Endometrial microvascular endothelial cells (primary cell): ENCODE measurements around the gene ADARB2. TPM values are rescaled to one million over a fixed set of nuclear protein-coding genes. Genes with fewer than 3 reads are reported as not detected.
"Not testable (repeated sequence)": the region's sequence is repeated elsewhere in the genome, so short reads cannot be mapped to it uniquely, and the experiment has no call there.

Experiments
- in situ Hi-C: cut with HindIII; loops from 2 replicates; pipeline ENCODE4 v1.10.0; 2017; ENCODE audit warnings: low sequenced_read_pairs, low pct_unique_long_range_greater_than_20kb; ENCODE audit errors: inconsistent ontology term
- total RNA-seq: library from RNA; depleted of rRNA; stranded (reverse); fragments of >200 nt; gene quantifications from one replicate; pipeline ENCODE4 v1.2.3, GENCODE V29; 2015; ENCODE audit errors: inconsistent ontology term

The ADARB2 gene
- total RNA-seq, 1 donor from 2014 or later = not detected

- in situ Hi-C loops = no loop called here
Observed at GRCh38 chr10:1475771-1476454, 261.4 kb downstream of the ADARB2 start.

GRCh38 chr10:1475098-1475591 lies 262.2 kb downstream of the ADARB2 start:
- in situ Hi-C loops = no loop called here

- in situ Hi-C loops = no loop called here
Observed at GRCh38 chr10:1474376-1475097, 262.8 kb downstream of the ADARB2 start.

GRCh38 chr10:1473874-1474273 lies 263.5 kb downstream of the ADARB2 start:
- in situ Hi-C loops = no loop called here

GRCh38 chr10:1472178-1472958 lies 265.0 kb downstream of the ADARB2 start:
- in situ Hi-C loops = no loop called here

GRCh38 chr10:1468811-1469210 lies 268.5 kb downstream of the ADARB2 start:
- in situ Hi-C loops = no loop called here

- in situ Hi-C loops = no loop called here
Observed at GRCh38 chr10:1467334-1468076, 269.8 kb downstream of the ADARB2 start.

GRCh38 chr10:1465993-1466764 lies 271.1 kb downstream of the ADARB2 start:
- in situ Hi-C loops = no loop called here

- in situ Hi-C loops = no loop called here
Observed at GRCh38 chr10:1465418-1465911, 271.9 kb downstream of the ADARB2 start.

GRCh38 chr10:1464881-1465417 lies 272.4 kb downstream of the ADARB2 start:
- in situ Hi-C loops = no loop called here

GRCh38 chr10:1463971-1464370 lies 273.4 kb downstream of the ADARB2 start:
- in situ Hi-C loops = not testable (repeated sequence)

GRCh38 chr10:1462994-1463633 lies 274.2 kb downstream of the ADARB2 start:
- in situ Hi-C loops = no loop called here

GRCh38 chr10:1462521-1462920 lies 274.8 kb downstream of the ADARB2 start:
- in situ Hi-C loops = no loop called here

- in situ Hi-C loops = no loop called here
Observed at GRCh38 chr10:1462032-1462431, 275.3 kb downstream of the ADARB2 start.

- in situ Hi-C loops = no loop called here
Observed at GRCh38 chr10:1461016-1461415, 276.3 kb downstream of the ADARB2 start.

GRCh38 chr10:1459664-1460063 lies 277.7 kb downstream of the ADARB2 start:
- in situ Hi-C loops = not testable (repeated sequence)

- in situ Hi-C loops = no loop called here
Observed at GRCh38 chr10:1454951-1455350, 282.4 kb downstream of the ADARB2 start.
